Measurements from ENCODE around the gene DENND1B. TPM values are rescaled to one million over a fixed set of nuclear protein-coding genes. Genes with fewer than 3 reads are reported as not detected.

The DENND1B gene
- total and polyA plus RNA-seq, 2 of the 8 experiments (the other 6 are each of a cell fraction or from before 2014, with no cell fraction given), result 0.74 to 3.3 TPM

GRCh38 chr1:197671140-197671539, 104.1 kb downstream of the DENND1B start:
- POLR2A ChIA-PET (ENCODE audit: partially characterized antibody), result no interaction called here
- no peak overlapping the region for H4K91ac ChIP-seq (replicated peaks; ENCODE audit: insufficient read length, low read length)

More at GRCh38 chr1:197671140-197671539, 104.1 kb downstream of the DENND1B start:
- H4K5ac ChIP-seq (ENCODE audit: insufficient read length, low read depth, low read length), result no peak overlapping the region
- no peak overlapping the region for H3K56ac ChIP-seq (replicated peaks; ENCODE audit: insufficient read length, low read depth, low read length)
- no peak overlapping the region for H4K8ac ChIP-seq (ENCODE audit: extremely low read depth, insufficient read depth, low read length)
- no peaks in the 10 kb centered on the region for H3K9me3 ChIP-seq (ENCODE audit: insufficient read depth in 2 of 2, low read depth in 1 of 2, low read length in 1 of 2)
- FAIRE-seq (no peak), DNase-seq (ENCODE audit: low read depth in 1 of 2, low spot score in 2 of 2) (no peak)
- H3K14ac ChIP-seq (ENCODE audit: insufficient read length), result no peak overlapping the region
- no peak overlapping the region for H3K4ac ChIP-seq (replicated peaks; ENCODE audit: insufficient read length, low read depth, low read length)
- H3K27ac ChIP-seq (ENCODE audit: low read depth, low read length), result no peak overlapping the region
- H4K20me1 ChIP-seq (replicated peaks in 1 of 2; ENCODE audit: control insufficient read depth in 1 of 2, insufficient read depth in 2 of 2, low read length in 2 of 2), result no peaks in the 10 kb centered on the region
- no peak overlapping the region for H3K23ac ChIP-seq (ENCODE audit: insufficient read length)
- no peak overlapping the region for H2BK20ac ChIP-seq (ENCODE audit: low read length)
- H3K18ac ChIP-seq (ENCODE audit: extremely low read depth, low read length), result no peak overlapping the region
- peaks cover 0 to 3% (median 2%) of the 10 kb centered on the region in 4 experiments; a peak in 2 of 7 replicates for H3K4me1 ChIP-seq (replicated peaks in 1 of 4; ENCODE audit: control insufficient read depth in 3 of 4, insufficient read depth in 4 of 4, low read length in 3 of 4)
- no peak overlapping the region for H3K9ac ChIP-seq (replicated peaks in 1 of 4; ENCODE audit: extremely low read depth in 1 of 4, low read depth in 3 of 4, low read length in 3 of 4)
- no peak overlapping the region for H2AFZ ChIP-seq (ENCODE audit: low read length)
- no peak overlapping the region for H2BK12ac ChIP-seq (ENCODE audit: low read depth, low read length)
- H2BK5ac ChIP-seq (ENCODE audit: low read depth, low read length), result no peak overlapping the region
- H2AK5ac ChIP-seq (ENCODE audit: low read depth, low read length), result no peak overlapping the region
- no peaks in the 10 kb centered on the region for H3K27me3 ChIP-seq (replicated peaks in 1 of 4; ENCODE audit: control insufficient read depth in 3 of 4, extremely low read depth in 1 of 4, insufficient read depth in 3 of 4, low read length in 3 of 4)
- H3K23me2 ChIP-seq (ENCODE audit: low read depth, low read length), result peaks cover 2% of the 10 kb centered on the region; the same call in 1 of the 2 replicates
- H3K79me1 ChIP-seq (ENCODE audit: low read depth, low read length), result no peaks in the 10 kb centered on the region
- no peaks in the 10 kb centered on the region for H3K36me3 ChIP-seq (ENCODE audit: control insufficient read depth in 2 of 4, insufficient read depth in 4 of 4, low read length in 3 of 4)
- H2BK15ac ChIP-seq (ENCODE audit: low read length), result no peak overlapping the region
- H3K4me3 ChIP-seq (ENCODE audit: extremely low read depth in 1 of 4, insufficient read depth in 2 of 4, low read depth in 3 of 4, low read length in 4 of 4), result no peak overlapping the region
- no peak for TF ChIP-seq EGR1 (IDR thresholded peaks at IDR 0.05; ENCODE audit: borderline replicate concordance, low read depth, low read length)
- no peak for TF ChIP-seq GABPA (IDR thresholded peaks at IDR 0.05; ENCODE audit: borderline replicate concordance, insufficient read depth, low read length)
- TF ChIP-seq E2F6 (IDR thresholded peaks at IDR 0.05), result no peak
- no peak for TF ChIP-seq RBBP5 (IDR thresholded peaks at IDR 0.05; ENCODE audit: borderline replicate concordance, low read depth, low read length)
- TF ChIP-seq HDAC6 (IDR thresholded peaks at IDR 0.05; ENCODE audit: low read depth, low read length), result no peak
- CTCF ChIA-PET (ENCODE audit: partially characterized antibody), result interaction anchor here (1.7 kb wide), 1 partner anchor 56 kb away, joined by 4 read pairs; no protein-coding TSS in a partner anchor
- H2BK120ac ChIP-seq (replicated peaks; ENCODE audit: low read depth, low read length), result no peak overlapping the region
- no peaks in the 10 kb centered on the region for H3K79me2 ChIP-seq (ENCODE audit: control insufficient read depth in 1 of 2, insufficient read depth in 2 of 2, low read length in 2 of 2)
- no peak overlapping the region for H3K4me2 ChIP-seq (ENCODE audit: insufficient read depth in 1 of 2, low read depth in 2 of 2, low read length in 2 of 2)
- WGBS, 2 experiments (ENCODE audit: extremely low coverage in 1 of 2, insufficient coverage in 1 of 2, insufficient read length in 1 of 2, insufficient replicate concordance in 2 of 2, low coverage in 1 of 2, low lambda C conversion rate in 2 of 2, missing lambda C conversion rate in 1 of 2), result 75% methylated on average over 1 of the region's 1 CpG; no CpG with 5 or more reads in 1 of the 2 experiments

Measured in H1 (cell line).